Measurements from ENCODE around the gene NOTO. TPM values are rescaled to one million over a fixed set of nuclear protein-coding genes. Genes with fewer than 3 reads are reported as not detected.

Gene NOTO
- polyA plus RNA-seq, 4 donors, result not detected

DNA sequence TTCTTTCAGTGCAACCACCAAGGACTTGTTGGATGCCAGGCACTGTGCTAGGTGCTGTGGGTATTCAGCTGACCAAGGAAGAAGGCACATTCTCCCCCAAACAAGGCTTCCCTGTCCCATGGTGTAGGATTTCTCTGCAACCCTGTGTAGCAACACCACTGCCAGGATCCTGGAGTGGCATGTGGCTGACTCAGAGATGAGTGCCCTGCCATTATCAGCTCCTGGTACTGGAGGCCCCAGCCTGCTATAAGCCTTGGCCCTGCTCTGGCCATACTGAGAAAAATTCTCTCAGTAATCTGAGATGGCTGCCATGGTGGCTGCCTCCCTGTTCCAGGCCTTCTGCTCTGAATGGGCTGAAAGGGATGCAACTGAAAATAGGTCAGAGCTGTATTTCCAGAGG, 15.9 kb downstream of the NOTO start:
- H3K4me1 ChIP-seq (ENCODE audit: control insufficient read depth in 3 of 3, insufficient read depth in 2 of 3, low read depth in 1 of 3, low read length in 2 of 3), result peaks cover 0 to 5% (median 3%) of the 10 kb centered on the region in 3 donors
- H3K4me3 ChIP-seq (ENCODE audit: low read depth in 1 of 3, low read length in 3 of 3), result no peak overlapping the region
- H3K27ac ChIP-seq (ENCODE audit: low read depth in 1 of 3, low read length in 2 of 3), result no peak overlapping the region
- DNase-seq (no peak), FAIRE-seq (no peak)
- H3K36me3 ChIP-seq (ENCODE audit: control insufficient read depth in 3 of 3, insufficient read depth in 2 of 3, low read depth in 1 of 3, low read length in 3 of 3), result peaks cover 0 to 49% (median 4%) of the 10 kb centered on the region in 3 donors
- H3K27me3 ChIP-seq (ENCODE audit: control insufficient read depth in 3 of 3, insufficient read depth in 3 of 3, low read length in 3 of 3), result no peaks in the 10 kb centered on the region
- H3K9me3 ChIP-seq (ENCODE audit: control insufficient read depth in 2 of 2, insufficient read depth in 1 of 2, low read depth in 1 of 2, low read length in 1 of 2), result no peaks in the 10 kb centered on the region

DNA sequence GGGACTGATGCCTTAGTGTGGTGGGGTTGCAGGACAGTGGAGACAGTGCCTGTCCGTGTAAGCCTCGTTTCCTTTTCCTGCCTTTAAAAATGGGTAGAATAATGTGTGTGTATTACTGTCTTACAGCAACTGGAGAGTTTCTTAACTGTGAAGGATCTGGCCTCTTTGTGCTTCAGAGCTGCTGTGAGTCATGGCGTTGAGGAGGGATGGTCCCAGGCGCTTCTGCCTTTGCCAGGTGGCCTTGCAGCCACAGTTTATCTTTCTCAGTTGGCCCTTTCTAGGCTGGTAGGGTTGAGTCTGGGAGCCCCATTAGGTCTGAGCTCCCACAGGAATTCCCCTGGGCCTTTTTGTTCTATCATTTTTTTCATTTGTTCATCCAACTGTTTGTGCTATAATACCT, 21.4 kb downstream of the NOTO start:
- H3K4me1 ChIP-seq (ENCODE audit: control insufficient read depth in 3 of 3, insufficient read depth in 2 of 3, low read depth in 1 of 3, low read length in 2 of 3), result no peaks in the 10 kb centered on the region
- no peak for DNase-seq
- H3K27ac ChIP-seq (ENCODE audit: low read depth in 1 of 3, low read length in 2 of 3), result no peak overlapping the region
- no peaks in the 10 kb centered on the region for H3K27me3 ChIP-seq (ENCODE audit: control insufficient read depth in 3 of 3, insufficient read depth in 3 of 3, low read length in 3 of 3)
- H3K9me3 ChIP-seq (ENCODE audit: control insufficient read depth in 2 of 2, insufficient read depth in 1 of 2, low read depth in 1 of 2, low read length in 1 of 2), result no peaks in the 10 kb centered on the region
- H3K4me3 ChIP-seq (ENCODE audit: low read depth in 1 of 3, low read length in 3 of 3), result no peak overlapping the region
- no peak for FAIRE-seq
- 88 to 94% (median 94%) methylated on average over 4 of the region's 4 CpGs for WGBS, 3 donors
- H3K36me3 ChIP-seq (ENCODE audit: control insufficient read depth in 3 of 3, insufficient read depth in 2 of 3, low read depth in 1 of 3, low read length in 3 of 3), result peaks cover 4 to 97% (median 9%) of the 10 kb centered on the region in 3 donors

DNA sequence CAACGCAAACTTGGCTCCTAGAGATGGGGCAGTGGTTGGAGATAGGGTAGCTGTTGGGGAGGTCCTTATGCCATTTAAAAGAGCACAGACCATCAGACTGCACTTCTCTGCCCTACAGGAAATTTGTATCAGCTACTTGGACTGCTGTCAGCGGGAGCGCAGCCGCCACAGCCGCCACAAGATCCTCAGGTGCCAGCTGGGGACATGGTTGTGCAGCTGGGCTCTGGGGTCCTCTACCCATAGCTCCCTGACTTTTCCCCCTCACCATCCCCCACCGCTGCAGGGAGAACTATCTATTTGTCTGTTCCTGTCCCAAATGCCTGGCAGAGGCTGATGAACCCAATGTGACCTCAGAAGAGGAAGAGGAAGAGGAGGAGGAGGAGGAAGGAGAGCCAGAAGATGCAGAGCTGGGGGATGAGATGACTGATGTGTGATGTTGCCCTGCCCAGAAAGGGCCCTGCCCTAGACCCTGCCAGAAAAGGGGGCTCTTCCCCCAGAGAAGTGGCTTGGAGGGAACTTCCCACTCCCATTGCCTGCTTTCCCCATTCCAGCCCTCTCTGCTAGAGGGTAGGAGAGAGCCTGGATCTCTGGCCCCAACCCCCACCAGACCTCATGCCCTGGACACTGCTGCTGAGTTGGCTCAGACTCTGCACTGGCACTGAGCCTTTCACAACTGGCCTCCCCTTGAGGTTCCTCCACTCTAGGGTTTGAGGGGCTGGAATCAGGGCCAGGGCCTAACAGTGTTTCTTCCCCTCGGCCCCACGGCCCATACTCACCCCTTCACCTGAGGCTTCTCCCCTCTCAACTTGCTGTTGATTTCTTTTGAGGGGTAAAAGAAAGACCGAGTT, 23.4 kb downstream of the NOTO start:
- FAIRE-seq, result no peak
- H3K4me1 ChIP-seq (ENCODE audit: control insufficient read depth in 3 of 3, insufficient read depth in 2 of 3, low read depth in 1 of 3, low read length in 2 of 3), result no peaks in the 10 kb centered on the region
- H3K36me3 ChIP-seq (ENCODE audit: control insufficient read depth in 3 of 3, insufficient read depth in 2 of 3, low read depth in 1 of 3, low read length in 3 of 3), result peaks cover 5 to 87% (median 7%) of the 10 kb centered on the region in 3 donors
- no peak overlapping the region for H3K27ac ChIP-seq (ENCODE audit: low read depth in 1 of 3, low read length in 2 of 3)
- no peak overlapping the region for H3K4me3 ChIP-seq (ENCODE audit: low read depth in 1 of 3, low read length in 3 of 3)
- 74 to 84% (median 84%) methylated on average over 9 of the region's 9 CpGs for WGBS, 3 donors
- no peaks in the 10 kb centered on the region for H3K9me3 ChIP-seq (ENCODE audit: control insufficient read depth in 2 of 2, insufficient read depth in 1 of 2, low read depth in 1 of 2, low read length in 1 of 2)
- DNase-seq, result no peak
- no peaks in the 10 kb centered on the region for H3K27me3 ChIP-seq (ENCODE audit: control insufficient read depth in 3 of 3, insufficient read depth in 3 of 3, low read length in 3 of 3)

DNA sequence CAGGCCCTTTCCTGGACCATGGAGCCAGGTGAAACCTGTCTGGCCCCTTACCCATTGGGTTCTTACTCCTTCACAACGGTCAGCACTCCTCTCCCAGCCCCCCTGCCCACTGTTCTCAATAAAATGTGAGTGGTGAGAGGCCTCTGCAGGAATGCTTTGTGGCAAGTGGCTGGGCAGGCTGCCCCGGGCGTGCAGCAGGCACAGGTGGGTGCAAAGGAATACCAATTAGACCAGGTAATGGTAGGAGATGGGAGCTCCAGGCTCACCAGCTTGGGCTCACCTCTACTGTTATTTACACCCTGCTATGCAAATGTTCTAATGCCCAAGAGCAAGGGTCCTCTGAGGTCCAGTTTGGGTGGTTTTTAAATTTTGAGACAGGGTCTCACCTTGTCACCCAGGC, 24.7 kb downstream of the NOTO start:
- FAIRE-seq (no peak), DNase-seq (no peak)
- Histone ChIP-seq H3K4me1 (ENCODE audit: control insufficient read depth in 3 of 3, insufficient read depth in 2 of 3, low read depth in 1 of 3, low read length in 2 of 3) (no peaks in the 10 kb centered on the region), H3K36me3 (ENCODE audit: control insufficient read depth in 3 of 3, insufficient read depth in 2 of 3, low read depth in 1 of 3, low read length in 3 of 3) (peaks cover 5 to 75% (median 7%) of the 10 kb centered on the region in 3 donors), H3K4me3 (ENCODE audit: low read depth in 1 of 3, low read length in 3 of 3) (no peak overlapping the region), H3K27me3 (ENCODE audit: control insufficient read depth in 3 of 3, insufficient read depth in 3 of 3, low read length in 3 of 3) (no peaks in the 10 kb centered on the region), H3K9me3 (ENCODE audit: control insufficient read depth in 2 of 2, insufficient read depth in 1 of 2, low read depth in 1 of 2, low read length in 1 of 2) (no peaks in the 10 kb centered on the region), H3K27ac (ENCODE audit: low read depth in 1 of 3, low read length in 2 of 3) (no peak overlapping the region)
- WGBS, 3 donors, result 83 to 89% (median 89%) methylated on average over 3 of the region's 3 CpGs

DNA sequence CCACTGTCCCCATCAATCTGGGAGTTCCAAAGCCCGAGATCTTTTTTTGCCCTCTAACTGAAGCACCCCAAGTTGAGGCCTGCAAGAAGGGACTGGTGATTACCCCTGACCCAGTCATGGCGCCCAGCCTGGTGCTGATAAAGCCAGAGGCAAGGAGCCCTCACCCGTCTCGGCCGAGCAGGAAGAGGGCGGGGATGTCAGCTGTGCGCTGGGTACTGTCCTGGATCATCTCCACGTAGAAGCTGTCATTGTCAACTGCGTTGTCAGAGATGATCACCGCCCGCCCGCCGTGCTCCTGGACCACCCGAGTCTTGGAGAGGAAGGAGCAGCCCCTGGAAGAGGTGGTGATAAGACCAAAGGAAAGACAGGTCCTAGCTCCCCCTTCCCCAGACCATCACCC, 26.3 kb downstream of the NOTO start:
- WGBS, 3 donors, result 88 to 89% (median 89%) methylated on average over 14 of the region's 14 CpGs

DNA sequence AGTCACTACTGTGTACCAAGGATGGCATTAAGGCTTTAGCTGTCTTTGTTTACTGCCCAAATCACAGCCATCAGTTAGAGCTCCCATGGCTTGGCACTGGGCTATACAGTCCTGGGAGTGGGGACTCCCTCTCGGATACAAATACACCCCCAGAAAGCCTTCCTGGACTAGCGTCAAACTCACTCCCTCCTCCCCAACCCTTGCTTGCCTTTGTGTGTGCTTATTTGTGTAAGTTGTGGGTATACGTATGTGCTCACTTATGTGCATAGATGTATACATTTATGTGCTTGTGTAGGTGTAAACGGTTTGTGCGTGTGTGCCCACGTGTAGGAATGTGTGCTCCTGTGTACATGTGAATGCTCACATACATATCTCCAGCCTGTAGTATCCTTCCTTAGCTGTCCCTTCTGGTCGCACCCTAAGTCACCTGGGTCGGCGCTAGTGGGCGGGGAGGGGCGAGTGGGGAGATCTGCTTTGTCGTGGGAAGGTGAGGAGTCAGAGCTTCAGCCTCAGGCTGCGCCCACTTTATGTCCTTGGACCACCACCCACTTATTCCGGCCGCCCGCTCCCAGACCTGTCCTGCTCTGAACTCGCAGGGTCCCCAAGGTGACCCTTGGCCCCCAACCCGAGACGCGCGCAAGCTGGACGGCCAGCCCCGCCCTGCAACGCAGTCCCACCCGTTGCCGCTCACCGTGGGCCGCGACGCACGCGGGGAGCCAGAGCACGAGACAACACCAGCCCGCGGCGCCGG, 30.2 kb downstream of the NOTO start:
- H3K27ac ChIP-seq (ENCODE audit: low read depth in 1 of 3, low read length in 2 of 3), result peak overlapping the region; percentile 45 to 79 (median 55)
- H3K9me3 ChIP-seq (ENCODE audit: control insufficient read depth in 2 of 2, insufficient read depth in 1 of 2, low read depth in 1 of 2, low read length in 1 of 2), result no peaks in the 10 kb centered on the region
- peak overlapping the region; percentile 51 to 83 (median 76) for H3K4me3 ChIP-seq (ENCODE audit: low read depth in 1 of 3, low read length in 3 of 3)
- FAIRE-seq (no peak), DNase-seq (peak in 1 of 2 donors; percentile 70)
- WGBS, 3 donors, result 1 to 3% (median 2%) methylated on average over 25 to 37 of the region's 37 CpGs
- H3K4me1 ChIP-seq (ENCODE audit: control insufficient read depth in 3 of 3, insufficient read depth in 2 of 3, low read depth in 1 of 3, low read length in 2 of 3), result peaks cover 3 to 6% (median 6%) of the 10 kb centered on the region in 3 donors
- peaks cover 0 to 23% (median 5%) of the 10 kb centered on the region in 3 donors for H3K36me3 ChIP-seq (ENCODE audit: control insufficient read depth in 3 of 3, insufficient read depth in 2 of 3, low read depth in 1 of 3, low read length in 3 of 3)
- H3K27me3 ChIP-seq (ENCODE audit: control insufficient read depth in 3 of 3, insufficient read depth in 3 of 3, low read length in 3 of 3), result no peaks in the 10 kb centered on the region

More for the DNA sequence above, 26.3 kb downstream of the NOTO start:
- H3K27ac ChIP-seq (ENCODE audit: low read depth in 1 of 3, low read length in 2 of 3), result no peak overlapping the region
- FAIRE-seq, result no peak
- no peak for DNase-seq
- H3K36me3 ChIP-seq (ENCODE audit: control insufficient read depth in 3 of 3, insufficient read depth in 2 of 3, low read depth in 1 of 3, low read length in 3 of 3), result peaks cover 5 to 60% (median 7%) of the 10 kb centered on the region in 3 donors
- no peak overlapping the region for H3K4me3 ChIP-seq (ENCODE audit: low read depth in 1 of 3, low read length in 3 of 3)
- no peaks in the 10 kb centered on the region for H3K27me3 ChIP-seq (ENCODE audit: control insufficient read depth in 3 of 3, insufficient read depth in 3 of 3, low read length in 3 of 3)
- peaks cover 0 to 4% (median 3%) of the 10 kb centered on the region in 3 donors for H3K4me1 ChIP-seq (ENCODE audit: control insufficient read depth in 3 of 3, insufficient read depth in 2 of 3, low read depth in 1 of 3, low read length in 2 of 3)
- no peaks in the 10 kb centered on the region for H3K9me3 ChIP-seq (ENCODE audit: control insufficient read depth in 2 of 2, insufficient read depth in 1 of 2, low read depth in 1 of 2, low read length in 1 of 2)

DNA sequence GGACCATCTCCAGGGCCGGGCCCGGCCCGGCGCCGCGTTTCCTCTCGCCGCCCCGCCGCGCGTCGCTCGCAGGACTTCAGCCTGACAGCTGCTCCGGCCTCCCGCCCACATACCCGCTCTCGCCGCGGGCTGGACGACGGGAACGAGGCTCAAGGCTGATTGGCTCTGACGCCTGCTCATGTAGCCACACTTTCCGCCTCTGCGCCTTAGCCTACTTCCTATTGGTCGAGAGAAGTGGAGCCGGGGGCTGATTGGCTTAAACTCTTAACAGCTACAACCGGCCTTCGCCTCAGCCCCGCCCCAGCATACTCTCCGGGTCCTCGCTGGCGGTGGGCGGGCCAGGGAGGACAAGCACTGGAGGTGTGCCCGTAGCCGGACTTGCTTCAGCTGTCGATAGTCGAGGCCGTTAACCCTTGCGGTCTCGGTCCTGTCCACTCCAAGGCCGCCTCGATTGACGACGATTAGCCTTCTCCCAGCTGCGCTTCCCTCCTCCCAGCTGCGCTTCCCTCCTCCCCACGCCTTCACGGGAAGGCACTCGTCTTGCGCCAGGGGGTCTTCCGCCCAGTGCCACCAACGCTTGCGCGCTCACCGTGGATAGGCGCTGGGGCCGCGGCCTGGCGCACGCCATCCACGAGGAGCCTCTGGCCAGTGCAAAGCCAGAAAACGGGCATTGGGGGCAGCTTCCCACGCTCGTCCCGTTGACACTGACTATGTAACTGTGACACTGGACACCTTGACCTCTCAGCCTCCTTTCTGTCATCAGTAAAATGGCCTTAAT, 31.0 kb downstream of the NOTO start, which contains the start of gene PRADC1:
Gene PRADC1 (minus strand): TSS at position 86 of the 778 bp plus-strand sequence. CDS start 79 bp downstream, at position 7.
- peaks cover 2 to 17% (median 5%) of the 10 kb centered on the region in 3 donors for H3K36me3 ChIP-seq (ENCODE audit: control insufficient read depth in 3 of 3, insufficient read depth in 2 of 3, low read depth in 1 of 3, low read length in 3 of 3)
- H3K27ac ChIP-seq (ENCODE audit: low read depth in 1 of 3, low read length in 2 of 3), result peak within 1 kb of the TSS; percentile 88 to 96 (median 95)
- peak; percentile 100 for DNase-seq
- H3K4me1 ChIP-seq (ENCODE audit: control insufficient read depth in 3 of 3, insufficient read depth in 2 of 3, low read depth in 1 of 3, low read length in 2 of 3), result peaks cover 3 to 6% (median 6%) of the 10 kb centered on the region in 3 donors
- 0% methylated on average over 47 to 67 of the region's 67 CpGs for WGBS, 3 donors
- no peaks in the 10 kb centered on the region for H3K9me3 ChIP-seq (ENCODE audit: control insufficient read depth in 2 of 2, insufficient read depth in 1 of 2, low read depth in 1 of 2, low read length in 1 of 2)
- no peak for FAIRE-seq
- H3K27me3 ChIP-seq (ENCODE audit: control insufficient read depth in 3 of 3, insufficient read depth in 3 of 3, low read length in 3 of 3), result no peaks in the 10 kb centered on the region
- H3K4me3 ChIP-seq (ENCODE audit: low read depth in 1 of 3, low read length in 3 of 3), result peak within 1 kb of the TSS; percentile 64 to 96 (median 83)
